Suprapubic skin (tissue), 4 donors: ENCODE results near the gene MUSTN1.

Source experiments
- EP300 ChIP-seq: sonication (generic); formaldehyde crosslinking; IDR thresholded peaks from one replicate; pipeline ENCODE4 v1.6.1; 2017; ENCODE audit warnings: antibody characterized with exemption
- POLR2A ChIP-seq, 2 donors: fragments of 450-650 bp; IDR thresholded peaks; one replicate each; pipeline ENCODE4 v1.6.1; 2017; ENCODE audit warnings: antibody characterized with exemption in 2 of 2, mild to moderate bottlenecking in 2 of 2, moderate library complexity in 2 of 2
- POLR2AphosphoS5 ChIP-seq, 3 donors: sonication (generic); formaldehyde crosslinking; IDR thresholded peaks; one replicate each; pipeline ENCODE4 v1.6.1; 2017; ENCODE audit warnings: antibody characterized with exemption in 3 of 3
- TF ChIP-seq, protein P1 (sequence below), 2 donors: fragments of 200-600 bp in 1 of 2; fragments of 450-650 bp in 1 of 2; sonication (generic) in 1 of 2; IDR thresholded peaks; one replicate each; pipeline ENCODE4 v1.5.1; 2016 to 2019; ENCODE audit warnings: antibody characterized with exemption in 2 of 2, mild to moderate bottlenecking in 1 of 2, moderate library complexity in 1 of 2

GRCh38 chr3:52784931-52785590, 49.8 kb downstream of the MUSTN1 start:
- TF ChIP-seq POLR2AphosphoS5 (IDR thresholded peaks at IDR 0.05) (no peak), POLR2A (IDR thresholded peaks at IDR 0.05) (no peak), EP300 (no peak)
- TF ChIP-seq, protein P1, sequence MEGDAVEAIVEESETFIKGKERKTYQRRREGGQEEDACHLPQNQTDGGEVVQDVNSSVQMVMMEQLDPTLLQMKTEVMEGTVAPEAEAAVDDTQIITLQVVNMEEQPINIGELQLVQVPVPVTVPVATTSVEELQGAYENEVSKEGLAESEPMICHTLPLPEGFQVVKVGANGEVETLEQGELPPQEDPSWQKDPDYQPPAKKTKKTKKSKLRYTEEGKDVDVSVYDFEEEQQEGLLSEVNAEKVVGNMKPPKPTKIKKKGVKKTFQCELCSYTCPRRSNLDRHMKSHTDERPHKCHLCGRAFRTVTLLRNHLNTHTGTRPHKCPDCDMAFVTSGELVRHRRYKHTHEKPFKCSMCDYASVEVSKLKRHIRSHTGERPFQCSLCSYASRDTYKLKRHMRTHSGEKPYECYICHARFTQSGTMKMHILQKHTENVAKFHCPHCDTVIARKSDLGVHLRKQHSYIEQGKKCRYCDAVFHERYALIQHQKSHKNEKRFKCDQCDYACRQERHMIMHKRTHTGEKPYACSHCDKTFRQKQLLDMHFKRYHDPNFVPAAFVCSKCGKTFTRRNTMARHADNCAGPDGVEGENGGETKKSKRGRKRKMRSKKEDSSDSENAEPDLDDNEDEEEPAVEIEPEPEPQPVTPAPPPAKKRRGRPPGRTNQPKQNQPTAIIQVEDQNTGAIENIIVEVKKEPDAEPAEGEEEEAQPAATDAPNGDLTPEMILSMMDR (IDR thresholded peaks at IDR 0.05), result no peak
